ENCODE measurements around the gene C17orf78. TPM values are rescaled to one million over a fixed set of nuclear protein-coding genes. Genes with fewer than 3 reads are reported as not detected.

Gene C17orf78
- total RNA-seq, 6 donors from 2014 or later: not detected

DNA sequence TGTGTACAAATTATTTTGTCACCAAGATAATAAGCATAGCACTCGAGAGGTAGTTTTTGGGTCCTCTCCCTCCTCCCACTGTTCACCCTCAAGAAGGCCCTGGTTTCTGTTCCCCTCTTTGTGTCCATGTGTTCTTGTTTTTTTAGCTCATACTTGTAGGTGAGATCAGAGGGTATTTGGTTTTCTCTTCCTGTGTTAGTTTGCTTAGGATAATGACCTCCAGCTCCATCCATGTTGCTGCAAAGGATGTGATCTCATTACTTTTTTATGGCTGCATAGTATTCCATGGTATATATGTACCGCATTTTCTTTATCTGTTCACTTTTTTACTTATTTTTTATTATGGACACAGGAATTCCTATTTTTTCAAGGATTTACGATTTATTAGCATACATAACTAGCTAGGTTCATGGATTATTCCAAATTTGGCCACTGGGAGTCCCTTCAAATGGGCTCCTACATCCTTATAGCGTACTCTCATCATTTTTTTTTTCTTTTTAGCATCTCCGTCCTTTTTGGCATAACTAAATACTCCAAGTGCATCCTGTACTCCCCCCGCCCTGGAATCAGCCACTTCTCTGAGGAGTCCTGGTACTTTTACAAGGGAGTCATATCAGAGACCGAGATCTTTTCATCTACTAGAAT, 38.2 kb downstream of the C17orf78 start:
- peaks cover 9 to 78% (median 40%) of the 10 kb centered on the region in 4 donors for H3K36me3 ChIP-seq

DNA sequence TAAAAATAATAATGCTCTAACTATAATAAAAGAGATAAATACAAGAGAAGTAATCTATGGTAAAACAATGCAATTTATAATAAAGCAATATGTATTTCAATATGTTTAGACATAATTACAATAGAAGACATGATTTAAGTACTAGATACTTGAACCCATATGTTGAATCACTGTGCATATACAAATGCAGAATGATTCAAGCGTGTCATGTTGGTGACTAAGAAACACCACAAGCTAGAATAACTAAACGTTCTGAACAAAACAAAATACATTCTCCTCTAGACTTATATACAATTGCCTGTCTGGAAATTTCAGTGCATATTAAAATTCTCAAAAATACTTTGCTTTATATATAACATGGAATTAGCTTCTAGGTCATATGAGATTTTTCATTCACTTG, 42.1 kb downstream of the C17orf78 start:
- H3K9me3 ChIP-seq: no peaks in the 10 kb centered on the region
- no peak overlapping the region for H3K4me3 ChIP-seq
- 83 to 92% methylated on average over 2 of the region's 2 CpGs for WGBS, 2 donors
- H3K27ac ChIP-seq: no peak overlapping the region
- no peaks in the 10 kb centered on the region for H3K27me3 ChIP-seq
- H3K36me3 ChIP-seq: peaks cover 9 to 86% (median 34%) of the 10 kb centered on the region in 4 donors
- DNase-seq (no peak), ATAC-seq (ENCODE audit: low FRiP score in 2 of 2) (no peak)
- no peaks in the 10 kb centered on the region for H3K4me1 ChIP-seq
- TF ChIP-seq EP300 (IDR thresholded peaks at IDR 0.05) (no peak), POLR2A (IDR thresholded peaks at IDR 0.05) (no peak), POLR2AphosphoS5 (IDR thresholded peaks at IDR 0.05) (no peak)
- TF ChIP-seq, protein P1, sequence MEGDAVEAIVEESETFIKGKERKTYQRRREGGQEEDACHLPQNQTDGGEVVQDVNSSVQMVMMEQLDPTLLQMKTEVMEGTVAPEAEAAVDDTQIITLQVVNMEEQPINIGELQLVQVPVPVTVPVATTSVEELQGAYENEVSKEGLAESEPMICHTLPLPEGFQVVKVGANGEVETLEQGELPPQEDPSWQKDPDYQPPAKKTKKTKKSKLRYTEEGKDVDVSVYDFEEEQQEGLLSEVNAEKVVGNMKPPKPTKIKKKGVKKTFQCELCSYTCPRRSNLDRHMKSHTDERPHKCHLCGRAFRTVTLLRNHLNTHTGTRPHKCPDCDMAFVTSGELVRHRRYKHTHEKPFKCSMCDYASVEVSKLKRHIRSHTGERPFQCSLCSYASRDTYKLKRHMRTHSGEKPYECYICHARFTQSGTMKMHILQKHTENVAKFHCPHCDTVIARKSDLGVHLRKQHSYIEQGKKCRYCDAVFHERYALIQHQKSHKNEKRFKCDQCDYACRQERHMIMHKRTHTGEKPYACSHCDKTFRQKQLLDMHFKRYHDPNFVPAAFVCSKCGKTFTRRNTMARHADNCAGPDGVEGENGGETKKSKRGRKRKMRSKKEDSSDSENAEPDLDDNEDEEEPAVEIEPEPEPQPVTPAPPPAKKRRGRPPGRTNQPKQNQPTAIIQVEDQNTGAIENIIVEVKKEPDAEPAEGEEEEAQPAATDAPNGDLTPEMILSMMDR (IDR thresholded peaks at IDR 0.05): no peak

More for the DNA sequence above, 38.2 kb downstream of the C17orf78 start:
- ATAC-seq (ENCODE audit: low FRiP score in 2 of 2) (no peak), DNase-seq (no peak)
- Histone ChIP-seq H3K4me1 (no peaks in the 10 kb centered on the region), H3K4me3 (no peak overlapping the region), H3K27me3 (no peaks in the 10 kb centered on the region), H3K9me3 (no peaks in the 10 kb centered on the region), H3K27ac (no peak overlapping the region)
- TF ChIP-seq EP300 (IDR thresholded peaks at IDR 0.05) (no peak), POLR2A (IDR thresholded peaks at IDR 0.05) (no peak), POLR2AphosphoS5 (IDR thresholded peaks at IDR 0.05) (no peak)
- TF ChIP-seq, protein P1 (IDR thresholded peaks at IDR 0.05): no peak
- 96 to 100% methylated on average over 7 of the region's 7 CpGs for WGBS, 2 donors

DNA sequence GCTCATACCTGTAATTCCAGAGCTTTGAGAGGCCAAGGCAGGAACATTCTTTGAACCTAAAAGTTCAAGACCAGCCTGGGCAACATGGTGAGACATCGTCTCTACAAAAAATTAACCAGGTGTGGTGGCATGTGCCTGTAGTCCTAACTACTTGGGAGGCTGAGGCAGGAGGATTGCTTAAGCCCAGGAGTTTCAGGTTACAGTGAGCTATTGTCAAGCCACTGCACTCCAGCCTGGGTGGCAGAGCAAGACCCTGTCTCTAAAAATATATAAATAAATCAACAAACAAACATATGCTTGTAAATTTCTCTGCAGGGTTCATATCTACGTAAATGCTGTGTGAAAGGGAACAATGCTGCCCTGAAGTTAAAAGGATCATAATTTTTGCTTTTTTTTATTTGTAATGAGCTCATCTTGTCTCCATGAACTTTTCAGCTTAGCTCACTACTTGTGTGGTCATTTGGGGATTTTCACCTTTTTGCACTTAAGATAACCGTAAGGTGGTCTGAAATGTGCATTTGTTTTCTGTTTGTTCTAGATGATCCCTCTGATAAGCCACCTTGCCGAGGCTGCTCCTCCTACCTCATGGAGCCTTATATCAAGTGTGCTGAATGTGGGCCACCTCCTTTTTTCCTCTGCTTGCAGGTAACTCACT, 47.3 kb downstream of the C17orf78 start:
- DNase-seq (no peak), ATAC-seq (ENCODE audit: low FRiP score in 2 of 2) (no peak)
- Histone ChIP-seq H3K27ac (no peak overlapping the region), H3K4me1 (no peaks in the 10 kb centered on the region), H3K4me3 (no peak overlapping the region), H3K36me3 (peaks cover 11 to 88% (median 50%) of the 10 kb centered on the region in 4 donors), H3K27me3 (no peaks in the 10 kb centered on the region), H3K9me3 (no peaks in the 10 kb centered on the region)
- WGBS, 2 donors: 71 to 82% methylated on average over 4 of the region's 4 CpGs
- TF ChIP-seq EP300 (IDR thresholded peaks at IDR 0.05) (no peak), POLR2AphosphoS5 (IDR thresholded peaks at IDR 0.05) (no peak), POLR2A (IDR thresholded peaks at IDR 0.05) (no peak)
- TF ChIP-seq, protein P1 (IDR thresholded peaks at IDR 0.05): no peak

DNA sequence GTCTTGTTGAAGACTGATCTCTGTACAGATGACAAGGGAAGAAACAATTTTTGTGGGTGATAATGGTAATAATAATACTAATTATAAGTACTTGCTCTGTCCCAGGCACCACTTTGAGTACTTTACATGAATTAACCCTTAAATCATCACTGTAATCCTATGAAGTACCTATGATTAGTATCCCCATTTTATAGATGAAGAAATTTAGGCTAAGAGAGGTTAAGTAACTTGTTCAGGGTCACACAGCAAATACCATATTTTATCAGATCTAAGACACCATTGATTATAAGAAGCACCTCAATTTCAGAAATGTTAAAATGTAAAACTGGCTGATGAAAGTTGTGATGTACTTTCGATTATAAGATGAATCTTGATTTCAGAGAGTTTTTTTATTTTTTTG, 49.5 kb downstream of the C17orf78 start:
- Histone ChIP-seq H3K4me3 (no peak overlapping the region), H3K27ac (no peak overlapping the region), H3K4me1 (no peaks in the 10 kb centered on the region), H3K27me3 (no peaks in the 10 kb centered on the region), H3K36me3 (peaks cover 5 to 85% (median 40%) of the 10 kb centered on the region in 4 donors), H3K9me3 (no peaks in the 10 kb centered on the region)
- 100% methylated on average over 1 of the region's 1 CpG for WGBS, 2 donors
- DNase-seq (no peak), ATAC-seq (ENCODE audit: low FRiP score in 2 of 2) (no peak)
- TF ChIP-seq, protein P1 (IDR thresholded peaks at IDR 0.05): no peak
- TF ChIP-seq EP300 (IDR thresholded peaks at IDR 0.05): no peak
- TF ChIP-seq POLR2AphosphoS5 (IDR thresholded peaks at IDR 0.05): no peak
- TF ChIP-seq POLR2A (IDR thresholded peaks at IDR 0.05): no peak
